ENCODE data around the gene AGPAT2.

Gene AGPAT2

DNA sequence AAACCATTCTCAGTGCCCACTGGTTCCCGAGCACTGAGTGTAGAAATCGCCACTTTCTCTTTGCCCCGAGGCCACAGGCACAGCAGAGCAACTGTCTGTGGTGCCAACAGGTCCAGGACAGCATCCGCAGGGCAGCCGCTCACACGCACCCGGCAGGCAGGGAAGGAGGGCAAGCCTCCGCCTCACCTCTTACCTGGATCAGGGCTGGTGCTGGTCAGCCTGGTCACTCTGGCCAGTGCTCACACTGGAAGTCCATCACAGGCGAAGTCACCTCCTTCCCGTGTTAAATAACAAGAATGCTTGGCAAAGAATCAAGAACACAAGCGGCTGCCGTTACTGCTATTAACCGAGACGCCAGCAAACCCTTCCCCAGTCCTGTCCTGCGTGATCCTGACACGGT lies 38.9 kb upstream of the AGPAT2 start:
- no peak overlapping the region for H3K4me3 ChIP-seq (ENCODE audit: low read depth in 1 of 2, low read length in 1 of 2)
- H3K36me3 ChIP-seq, result peaks cover 54% of the 10 kb centered on the region
- peaks cover 28 to 30% of the 10 kb centered on the region in 2 experiments for H3K4me1 ChIP-seq (ENCODE audit: control insufficient read depth in 1 of 2, insufficient read depth in 1 of 2, low read depth in 1 of 2, low read length in 1 of 2)
- TF ChIP-seq, protein P1, sequence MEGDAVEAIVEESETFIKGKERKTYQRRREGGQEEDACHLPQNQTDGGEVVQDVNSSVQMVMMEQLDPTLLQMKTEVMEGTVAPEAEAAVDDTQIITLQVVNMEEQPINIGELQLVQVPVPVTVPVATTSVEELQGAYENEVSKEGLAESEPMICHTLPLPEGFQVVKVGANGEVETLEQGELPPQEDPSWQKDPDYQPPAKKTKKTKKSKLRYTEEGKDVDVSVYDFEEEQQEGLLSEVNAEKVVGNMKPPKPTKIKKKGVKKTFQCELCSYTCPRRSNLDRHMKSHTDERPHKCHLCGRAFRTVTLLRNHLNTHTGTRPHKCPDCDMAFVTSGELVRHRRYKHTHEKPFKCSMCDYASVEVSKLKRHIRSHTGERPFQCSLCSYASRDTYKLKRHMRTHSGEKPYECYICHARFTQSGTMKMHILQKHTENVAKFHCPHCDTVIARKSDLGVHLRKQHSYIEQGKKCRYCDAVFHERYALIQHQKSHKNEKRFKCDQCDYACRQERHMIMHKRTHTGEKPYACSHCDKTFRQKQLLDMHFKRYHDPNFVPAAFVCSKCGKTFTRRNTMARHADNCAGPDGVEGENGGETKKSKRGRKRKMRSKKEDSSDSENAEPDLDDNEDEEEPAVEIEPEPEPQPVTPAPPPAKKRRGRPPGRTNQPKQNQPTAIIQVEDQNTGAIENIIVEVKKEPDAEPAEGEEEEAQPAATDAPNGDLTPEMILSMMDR (IDR thresholded peaks at IDR 0.05), result no peak
- no peaks in the 10 kb centered on the region for H3K9me3 ChIP-seq
- H3K27ac ChIP-seq, result no peak overlapping the region
- H3K27me3 ChIP-seq, result peaks cover 25% of the 10 kb centered on the region

DNA sequence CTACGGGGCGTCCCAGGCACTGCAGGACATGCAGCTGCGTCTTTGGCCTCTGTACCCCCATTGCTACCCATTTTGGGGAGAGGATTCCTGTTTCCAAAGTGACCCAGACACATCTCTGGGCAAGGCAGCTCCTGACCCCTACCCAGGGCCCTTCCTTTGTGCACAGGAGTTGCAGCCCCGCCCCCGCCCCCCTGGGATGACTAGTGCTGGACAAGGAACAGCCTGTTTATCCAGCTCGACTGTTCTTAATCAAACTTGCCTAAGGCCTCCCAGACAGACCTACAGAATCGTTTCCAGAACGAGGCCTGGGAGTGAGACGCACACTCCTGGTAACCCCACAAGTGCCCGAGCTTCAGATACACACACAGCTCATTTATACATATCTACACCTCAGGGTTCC lies 38.4 kb upstream of the AGPAT2 start:
- Histone ChIP-seq H3K4me3 (ENCODE audit: low read depth in 1 of 2, low read length in 1 of 2) (no peak overlapping the region), H3K4me1 (ENCODE audit: control insufficient read depth in 1 of 2, insufficient read depth in 1 of 2, low read depth in 1 of 2, low read length in 1 of 2) (peaks cover 28 to 30% of the 10 kb centered on the region in 2 experiments), H3K36me3 (peaks cover 59% of the 10 kb centered on the region)

DNA sequence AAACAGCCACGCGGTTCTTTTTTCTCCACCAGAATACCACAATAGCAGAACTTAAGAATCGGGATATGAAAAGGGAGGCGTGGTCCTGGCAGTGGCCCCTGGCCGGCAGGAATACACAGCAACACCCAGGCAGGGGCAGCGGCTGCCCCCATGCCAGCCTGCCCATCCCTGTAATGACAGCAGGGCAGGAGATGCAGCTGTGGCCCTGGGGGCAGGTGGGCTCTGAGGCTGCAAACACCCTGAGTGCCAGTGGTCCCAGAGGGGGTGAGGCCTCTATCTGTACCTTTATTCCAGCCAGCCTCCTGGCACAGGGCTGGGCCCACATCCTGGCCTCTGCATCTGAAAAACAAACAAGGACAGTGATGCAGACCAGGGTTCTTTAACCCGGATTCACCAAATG lies 37.5 kb upstream of the AGPAT2 start:
- H3K27me3 ChIP-seq, result peaks cover 18% of the 10 kb centered on the region
- H3K4me1 ChIP-seq (ENCODE audit: control insufficient read depth in 1 of 2, insufficient read depth in 1 of 2, low read depth in 1 of 2, low read length in 1 of 2), result peaks cover 28 to 31% of the 10 kb centered on the region in 2 experiments
- H3K4me3 ChIP-seq (ENCODE audit: low read depth in 1 of 2, low read length in 1 of 2), result no peak overlapping the region
- H3K27ac ChIP-seq, result no peak overlapping the region
- H3K9me3 ChIP-seq, result no peaks in the 10 kb centered on the region
- H3K36me3 ChIP-seq, result peaks cover 60% of the 10 kb centered on the region
- TF ChIP-seq, protein P1 (IDR thresholded peaks at IDR 0.05), result no peak

More for the DNA sequence above, 38.4 kb upstream of the AGPAT2 start:
- Histone ChIP-seq H3K27ac (no peak overlapping the region), H3K27me3 (peaks cover 25% of the 10 kb centered on the region), H3K9me3 (no peaks in the 10 kb centered on the region)
- TF ChIP-seq, protein P1 (IDR thresholded peaks at IDR 0.05), result no peak

DNA sequence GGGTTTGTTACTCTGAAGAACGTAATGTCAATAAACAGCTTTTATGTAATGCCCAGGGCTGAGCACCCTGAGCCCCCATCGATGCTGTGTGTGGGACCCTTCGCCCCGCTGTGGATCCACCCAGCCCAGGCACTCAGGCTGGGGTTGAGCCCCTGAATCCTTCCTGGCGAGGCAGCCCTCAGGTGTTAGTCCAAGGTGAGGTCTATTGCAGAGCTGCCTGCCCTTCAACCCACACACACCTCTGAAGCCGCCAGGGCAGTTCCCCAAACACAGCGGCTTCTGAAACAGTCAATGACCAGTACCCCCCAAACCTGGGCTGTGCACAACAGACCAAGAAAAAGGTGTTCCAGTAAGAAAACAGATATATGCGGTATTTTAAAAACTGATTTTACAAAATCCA lies 36.7 kb upstream of the AGPAT2 start:
- Histone ChIP-seq H3K27me3 (peaks cover 15% of the 10 kb centered on the region), H3K9me3 (no peaks in the 10 kb centered on the region), H3K36me3 (peaks cover 60% of the 10 kb centered on the region), H3K27ac (no peak overlapping the region), H3K4me3 (ENCODE audit: low read depth in 1 of 2, low read length in 1 of 2) (no peak overlapping the region), H3K4me1 (ENCODE audit: control insufficient read depth in 1 of 2, insufficient read depth in 1 of 2, low read depth in 1 of 2, low read length in 1 of 2) (peaks cover 35 to 37% of the 10 kb centered on the region in 2 experiments)
- TF ChIP-seq, protein P1 (IDR thresholded peaks at IDR 0.05), result no peak

DNA sequence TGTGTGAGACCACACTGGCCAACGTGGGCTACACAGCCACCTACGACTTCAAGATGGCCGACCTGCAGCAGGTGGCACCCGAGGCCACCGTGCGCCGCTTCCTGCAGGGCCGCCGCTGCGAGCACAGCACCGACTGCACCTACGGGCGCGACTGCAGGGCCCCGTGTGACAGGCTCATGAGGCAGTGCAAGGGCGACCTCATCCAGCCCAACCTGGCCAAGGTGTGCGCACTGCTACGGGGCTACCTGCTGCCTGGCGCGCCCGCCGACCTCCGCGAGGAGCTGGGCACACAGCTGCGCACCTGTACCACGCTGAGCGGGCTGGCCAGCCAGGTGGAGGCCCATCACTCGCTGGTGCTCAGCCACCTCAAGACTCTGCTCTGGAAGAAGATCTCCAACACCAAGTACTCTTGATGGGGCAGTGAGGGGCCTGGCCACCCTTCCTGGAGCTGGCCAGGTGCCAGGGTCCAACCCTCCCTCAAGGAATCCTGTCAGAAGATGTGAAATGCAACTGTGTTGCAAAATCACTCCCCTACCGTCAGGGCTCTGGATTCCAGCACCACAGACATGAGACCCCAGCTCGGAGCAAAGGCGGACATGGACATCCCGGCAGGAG lies 36.2 kb upstream of the AGPAT2 start:
- Histone ChIP-seq H3K36me3 (peaks cover 60% of the 10 kb centered on the region), H3K9me3 (no peaks in the 10 kb centered on the region), H3K4me3 (ENCODE audit: low read depth in 1 of 2, low read length in 1 of 2) (no peak overlapping the region), H3K4me1 (ENCODE audit: control insufficient read depth in 1 of 2, insufficient read depth in 1 of 2, low read depth in 1 of 2, low read length in 1 of 2) (peaks cover 30 to 35% of the 10 kb centered on the region in 2 experiments), H3K27ac (no peak overlapping the region), H3K27me3 (peaks cover 15% of the 10 kb centered on the region)
- TF ChIP-seq, protein P1 (IDR thresholded peaks at IDR 0.05), result no peak
